HG02885 (cell line): ENCODE data around the gene FAM131C.

Source experiments
- ATAC-seq: cut with Tn5 transposase; IDR thresholded peaks from one replicate; pipeline ENCODE4 v1.9.1; 2021; ENCODE audit warnings: mild to moderate bottlenecking; ENCODE audit not compliant: unreplicated experiment, poor library complexity

FAM131C gene, protein sequence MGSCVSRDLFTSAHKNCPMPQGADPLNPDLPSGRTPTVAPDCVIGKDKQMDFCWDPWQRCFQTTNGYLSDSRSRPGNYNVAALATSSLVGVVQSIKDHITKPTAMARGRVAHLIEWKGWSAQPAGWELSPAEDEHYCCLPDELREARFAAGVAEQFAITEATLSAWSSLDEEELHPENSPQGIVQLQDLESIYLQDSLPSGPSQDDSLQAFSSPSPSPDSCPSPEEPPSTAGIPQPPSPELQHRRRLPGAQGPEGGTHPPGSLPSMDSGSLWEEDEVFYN

DNA sequence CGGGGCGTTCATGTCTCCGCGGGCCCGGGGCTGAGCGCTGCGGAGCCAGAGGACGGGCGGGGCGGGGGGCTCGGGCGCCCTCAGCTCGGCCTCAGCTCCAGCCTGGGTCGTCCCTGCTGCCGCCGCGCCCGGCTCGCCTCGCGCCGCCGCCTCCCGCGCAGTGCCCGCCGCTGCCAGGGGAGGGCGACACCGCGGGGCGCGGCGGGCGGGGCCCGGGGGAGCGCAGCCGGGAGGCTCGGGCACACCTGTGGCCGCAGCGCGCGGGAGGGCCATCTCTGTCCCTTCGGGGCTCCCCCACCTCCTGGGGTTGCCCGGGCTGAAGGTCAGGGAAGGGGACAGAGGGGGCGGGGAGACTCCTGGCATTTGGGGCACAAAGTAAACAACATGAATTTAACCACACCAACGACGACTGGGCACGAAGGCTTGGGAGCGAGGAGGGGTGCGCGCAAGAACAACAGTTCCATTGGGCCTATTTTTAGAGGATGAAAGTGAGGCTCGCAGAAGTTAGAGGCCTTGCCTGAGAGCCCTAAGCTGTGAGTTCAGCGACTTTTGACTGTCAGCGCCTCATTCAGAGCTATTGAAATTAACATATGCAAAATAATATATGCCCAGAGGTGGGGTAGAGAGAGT lies at the start of gene FAM131C:
FAM131C (minus strand) TSS at position 162 of the 630 bp plus-strand sequence. CDS start 209 bp downstream, outside the sequence.
- no peak for ATAC-seq

DNA sequence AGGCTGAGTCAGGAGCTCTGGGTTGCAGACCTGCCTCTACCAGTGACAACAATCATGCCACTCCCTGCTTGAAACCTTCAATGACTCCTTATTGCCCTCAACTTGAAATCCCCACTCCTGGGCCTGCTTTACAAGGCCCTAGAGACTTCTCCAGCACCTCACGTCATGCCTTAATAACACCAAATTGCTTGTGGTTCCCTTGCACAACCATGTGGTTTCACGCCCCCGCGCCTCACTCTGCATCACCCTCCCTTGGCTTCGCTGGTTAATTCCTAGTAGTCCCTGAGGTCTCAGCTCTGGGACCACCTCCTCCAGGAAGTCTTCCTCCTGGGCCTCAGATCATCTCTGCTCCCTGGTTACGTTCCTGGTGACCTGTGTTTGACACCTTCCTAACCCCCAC lies 49.5 kb upstream of the FAM131C start:
- no peak for ATAC-seq

DNA sequence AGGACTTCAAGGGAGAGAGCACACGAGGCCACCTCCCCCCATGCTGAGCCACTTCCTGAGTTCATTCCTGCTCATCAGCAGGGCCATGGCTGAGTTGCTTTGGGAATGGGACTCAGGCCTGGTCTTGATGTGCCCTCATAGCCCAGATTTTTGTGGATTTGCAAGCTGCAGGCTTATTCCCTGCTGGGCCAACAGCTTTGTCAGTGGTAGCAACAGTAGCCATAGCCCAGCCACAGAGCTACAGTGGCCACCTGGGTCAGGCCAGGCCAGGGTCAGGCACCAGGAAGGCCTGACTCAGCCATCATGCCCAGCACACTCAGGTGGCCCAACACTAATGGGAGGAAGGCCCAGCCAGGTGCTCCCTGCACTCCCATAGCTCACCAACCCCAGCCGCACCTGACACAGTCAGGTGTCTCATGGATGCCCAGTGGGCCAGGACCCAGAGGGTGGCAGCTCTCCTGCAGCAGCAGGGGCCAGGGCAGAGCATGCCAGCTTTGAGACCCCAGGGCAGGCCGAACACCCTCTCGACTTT lies 49.0 kb upstream of the FAM131C start:
- no peak for ATAC-seq

DNA sequence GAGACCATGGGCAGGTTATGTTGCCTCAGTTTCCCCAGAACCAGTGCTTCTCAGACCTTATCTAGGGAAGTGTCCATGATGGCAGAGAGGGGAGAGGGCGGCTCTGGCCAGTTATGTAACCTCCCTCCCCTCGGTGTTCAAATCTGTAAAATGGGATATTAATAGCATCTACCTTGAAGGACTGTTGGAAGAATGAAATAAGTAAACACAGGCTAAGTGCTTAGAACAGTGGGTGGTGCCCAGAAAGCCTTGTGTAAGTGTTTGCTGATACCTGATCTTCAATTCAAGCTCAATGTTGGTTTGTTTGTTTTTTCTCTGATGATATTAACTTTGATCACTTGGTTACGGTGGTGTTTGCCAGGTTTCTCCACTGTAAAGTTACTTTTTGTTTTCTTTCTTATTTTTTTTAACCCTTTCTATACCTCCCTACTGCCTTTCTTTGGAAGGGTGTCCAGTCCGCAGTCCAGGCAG lies 47.5 kb upstream of the FAM131C start:
- ATAC-seq, result no peak

DNA sequence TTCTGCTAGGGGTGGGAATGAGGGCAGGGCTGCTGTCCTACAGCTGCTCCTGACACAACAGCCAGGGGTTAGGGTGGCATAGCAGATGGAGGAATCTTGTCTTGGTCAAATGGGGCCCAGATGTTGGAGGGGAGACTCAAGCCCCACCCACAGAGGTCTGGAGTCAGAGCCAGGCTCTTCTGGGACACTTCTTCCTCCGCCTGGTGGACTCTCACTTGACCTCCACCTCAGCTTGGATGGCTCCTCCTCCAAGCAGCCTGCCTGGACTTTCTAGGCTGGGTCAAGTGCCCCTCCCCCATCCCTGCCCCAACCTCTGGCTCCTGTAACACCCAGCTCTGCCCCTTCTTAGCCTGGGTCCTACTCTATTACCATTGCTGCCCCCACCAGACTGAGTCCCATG lies 47.0 kb upstream of the FAM131C start:
- ATAC-seq, result no peak

DNA sequence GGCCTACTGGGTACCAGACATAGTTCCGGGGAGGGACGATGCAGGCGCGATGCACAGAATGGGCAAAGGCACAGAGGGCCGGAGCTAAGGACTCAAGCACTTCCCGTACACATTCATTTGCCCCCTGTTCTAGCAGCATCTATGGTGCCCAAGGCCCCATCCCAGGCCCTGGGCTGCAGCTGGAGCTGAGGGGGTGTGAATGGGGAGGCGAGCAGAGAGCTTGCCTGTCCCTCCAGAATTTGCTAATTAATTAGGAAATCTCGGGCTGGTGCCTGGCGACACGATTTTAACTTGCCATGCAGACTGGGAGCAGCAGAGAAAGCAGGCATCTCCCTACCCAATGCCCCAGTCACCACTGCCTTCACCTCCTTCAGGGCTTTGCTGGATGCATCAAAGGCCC lies 46.5 kb upstream of the FAM131C start:
- ATAC-seq, result no peak

DNA sequence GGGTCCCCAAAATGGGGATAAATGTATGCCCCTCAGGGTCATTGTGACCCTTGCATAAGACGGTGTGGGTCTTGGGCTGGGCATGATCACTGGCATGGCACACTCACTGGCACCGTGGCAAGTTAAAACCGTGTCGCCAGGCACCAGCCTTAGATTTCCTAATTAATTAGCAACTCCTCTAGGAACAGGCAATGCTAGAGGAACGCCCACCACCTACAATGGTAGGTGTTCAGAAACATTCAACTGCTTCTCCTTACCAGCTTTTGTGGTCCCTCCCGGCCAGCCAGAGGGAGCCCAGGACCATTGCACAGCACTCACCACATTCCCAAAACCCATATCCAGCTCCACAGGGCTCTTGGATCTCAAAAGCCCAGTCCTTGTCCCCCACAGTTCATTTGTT lies 46.1 kb upstream of the FAM131C start:
- no peak for ATAC-seq

DNA sequence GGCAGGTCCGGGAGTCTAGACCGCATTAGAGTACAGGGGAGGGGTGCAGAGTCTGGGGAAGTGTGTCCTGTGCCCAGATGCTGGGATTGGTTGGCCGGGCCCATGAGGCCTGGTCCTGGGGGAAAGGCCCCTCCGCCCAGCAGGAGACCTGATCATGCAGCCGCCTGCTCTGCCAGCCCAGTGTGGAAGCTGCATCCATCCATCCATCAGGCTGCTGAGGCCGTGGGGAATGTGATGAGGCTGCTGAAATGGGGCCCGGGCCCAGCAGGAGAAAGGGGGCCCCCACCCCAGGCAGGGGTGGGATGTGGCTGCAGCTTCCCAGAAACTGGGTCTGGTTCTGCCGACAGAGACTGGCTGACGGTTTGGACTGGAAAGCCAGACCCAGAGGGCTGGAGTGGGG lies 45.3 kb upstream of the FAM131C start:
- no peak for ATAC-seq

DNA sequence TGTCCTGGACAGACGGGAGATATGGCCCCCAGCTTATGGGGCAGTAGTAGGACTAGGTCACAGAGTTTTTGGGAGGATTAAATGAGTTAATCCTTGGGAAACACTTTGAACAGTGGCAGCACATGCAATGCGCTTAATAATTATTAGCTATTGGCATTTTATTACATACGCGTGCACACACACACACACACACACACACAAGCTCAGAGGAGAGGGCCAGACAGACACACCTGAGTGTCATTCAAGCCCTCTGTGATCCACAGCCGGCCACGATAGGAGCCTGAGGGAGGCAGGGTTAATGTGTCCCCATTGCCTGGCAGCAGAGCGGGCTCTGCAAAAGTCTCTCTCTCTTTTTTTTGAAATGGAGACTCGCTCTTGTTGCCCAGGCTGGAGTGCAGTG lies 44.5 kb upstream of the FAM131C start:
- ATAC-seq, result no peak

DNA sequence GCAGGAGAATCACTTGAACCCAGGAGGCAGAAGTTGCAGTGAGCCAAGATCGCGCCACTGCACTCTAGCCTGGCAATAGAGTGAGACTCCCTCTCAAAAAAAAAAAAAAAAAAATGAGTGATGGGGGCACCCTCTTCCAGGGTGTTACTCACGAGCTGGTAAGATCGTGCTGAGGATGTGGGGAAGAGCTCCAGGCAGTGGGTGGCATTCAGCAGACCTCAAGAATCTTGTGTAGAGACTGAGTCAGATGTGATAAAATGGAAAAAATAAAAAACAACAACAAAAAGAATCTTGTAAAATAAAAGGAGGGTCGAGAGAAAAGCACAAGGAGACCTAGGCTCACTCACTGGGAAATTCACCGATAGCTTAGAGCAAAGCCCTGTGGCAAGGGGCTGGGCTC lies 43.9 kb upstream of the FAM131C start:
- no peak for ATAC-seq

DNA sequence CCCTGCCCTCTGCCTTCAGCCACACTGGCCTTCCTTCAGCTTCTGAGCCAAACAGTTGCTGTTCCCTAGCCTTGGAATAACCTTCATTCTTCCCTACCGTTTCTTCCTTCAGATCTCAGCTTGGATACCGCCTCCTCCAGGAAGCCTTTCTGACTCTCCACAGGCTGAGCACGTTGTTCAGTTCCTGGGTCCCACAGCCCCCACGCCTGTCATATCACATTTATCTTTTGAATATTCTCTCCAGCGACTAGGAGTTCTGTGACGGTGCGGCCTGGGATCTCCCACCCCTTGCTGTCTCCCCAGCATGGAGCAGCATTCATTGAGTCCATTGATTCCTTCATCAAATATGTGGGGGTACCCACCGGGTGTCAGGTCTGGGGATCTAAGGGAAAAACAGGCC lies 43.2 kb upstream of the FAM131C start:
- no peak for ATAC-seq

DNA sequence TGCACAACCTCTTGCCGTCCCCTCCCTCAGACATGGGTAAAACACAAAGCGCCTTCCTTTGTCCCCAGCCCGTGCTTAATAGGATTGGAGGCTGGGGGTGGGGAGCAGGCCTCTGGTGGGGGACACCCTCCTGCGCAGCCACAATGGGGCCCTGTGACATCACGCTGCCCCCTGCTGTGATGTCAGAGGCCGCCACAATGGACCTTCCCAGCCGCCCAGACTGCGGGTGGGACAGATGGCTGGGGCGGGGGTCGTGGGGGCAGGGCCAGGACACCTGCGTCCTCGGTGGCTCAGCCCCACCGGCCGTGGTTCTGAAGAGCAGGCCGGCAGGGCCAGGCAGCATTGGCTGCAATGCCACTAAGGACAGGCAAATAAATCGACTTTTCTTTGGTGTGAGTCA lies 42.6 kb upstream of the FAM131C start:
- ATAC-seq, result no peak

DNA sequence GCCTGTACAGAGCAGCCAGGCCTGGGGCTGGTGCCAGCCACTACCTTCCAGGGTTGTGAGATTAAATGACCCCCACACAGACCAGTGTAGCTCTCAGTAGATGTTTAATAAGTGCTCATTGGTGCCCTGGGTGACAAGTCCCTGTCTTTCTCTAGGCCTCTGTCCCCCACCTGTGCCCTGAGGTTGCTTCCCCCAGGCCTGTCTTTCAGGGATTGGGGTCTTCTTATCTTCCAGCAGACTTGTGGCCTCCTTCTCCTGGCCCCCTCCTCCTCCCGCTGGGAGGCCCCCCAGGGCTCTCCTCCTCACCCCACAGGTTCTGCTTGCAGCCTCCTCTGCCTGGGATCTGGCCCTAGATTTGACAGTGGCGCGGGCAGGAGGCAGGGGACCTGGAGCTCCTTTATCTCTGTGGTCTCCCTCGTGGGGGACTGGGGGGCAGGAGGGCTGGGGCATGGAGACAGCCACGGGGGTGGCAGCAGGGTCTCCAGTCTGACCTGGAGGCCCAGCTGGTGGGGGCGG lies 42.1 kb upstream of the FAM131C start:
- no peak for ATAC-seq

DNA sequence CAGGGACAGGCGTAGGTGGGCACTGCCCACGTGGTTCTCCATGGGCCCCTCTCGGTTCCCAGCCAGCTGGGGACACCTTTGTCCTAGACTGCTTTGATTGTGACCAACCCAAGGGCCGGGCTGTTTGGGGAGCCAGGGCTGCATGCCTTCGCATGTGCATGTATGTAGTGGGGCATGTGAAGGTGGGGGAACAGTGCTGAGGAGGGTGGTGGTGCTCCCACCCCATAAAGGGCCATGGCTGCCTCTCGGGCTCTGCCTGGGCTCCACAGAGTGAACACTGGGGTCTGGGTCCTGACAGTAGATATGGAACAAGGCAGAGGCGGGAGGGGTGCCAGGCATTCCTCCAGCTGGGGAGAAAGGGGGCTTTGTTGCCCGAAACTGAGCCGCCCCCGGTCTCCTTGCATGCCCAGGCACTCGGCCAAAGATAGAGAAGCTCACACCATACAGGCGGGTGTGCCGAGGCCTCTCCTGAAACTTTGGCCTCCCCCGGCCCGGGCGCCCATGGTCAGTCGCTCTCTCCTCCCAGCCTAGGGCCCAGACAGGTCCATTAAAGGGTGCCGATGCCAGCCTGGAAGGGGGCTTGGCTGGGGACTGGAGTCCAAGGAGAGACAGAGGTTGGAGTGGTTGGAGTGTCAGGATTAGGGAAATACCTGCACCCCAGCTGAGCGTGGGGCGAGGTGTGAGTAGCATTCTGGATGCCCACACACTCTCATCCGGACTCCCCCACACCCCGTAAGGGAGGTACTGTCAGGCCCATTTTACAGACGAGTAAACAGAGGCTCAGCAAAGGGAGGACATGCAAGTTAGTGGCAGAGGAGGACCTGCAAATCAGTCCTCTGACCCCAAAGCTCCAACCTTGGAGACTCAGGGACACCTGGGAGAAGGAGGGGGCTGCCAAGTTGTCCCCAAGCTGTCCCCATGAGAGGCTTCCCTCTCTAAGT lies 41.3 kb upstream of the FAM131C start:
- ATAC-seq, result no peak

DNA sequence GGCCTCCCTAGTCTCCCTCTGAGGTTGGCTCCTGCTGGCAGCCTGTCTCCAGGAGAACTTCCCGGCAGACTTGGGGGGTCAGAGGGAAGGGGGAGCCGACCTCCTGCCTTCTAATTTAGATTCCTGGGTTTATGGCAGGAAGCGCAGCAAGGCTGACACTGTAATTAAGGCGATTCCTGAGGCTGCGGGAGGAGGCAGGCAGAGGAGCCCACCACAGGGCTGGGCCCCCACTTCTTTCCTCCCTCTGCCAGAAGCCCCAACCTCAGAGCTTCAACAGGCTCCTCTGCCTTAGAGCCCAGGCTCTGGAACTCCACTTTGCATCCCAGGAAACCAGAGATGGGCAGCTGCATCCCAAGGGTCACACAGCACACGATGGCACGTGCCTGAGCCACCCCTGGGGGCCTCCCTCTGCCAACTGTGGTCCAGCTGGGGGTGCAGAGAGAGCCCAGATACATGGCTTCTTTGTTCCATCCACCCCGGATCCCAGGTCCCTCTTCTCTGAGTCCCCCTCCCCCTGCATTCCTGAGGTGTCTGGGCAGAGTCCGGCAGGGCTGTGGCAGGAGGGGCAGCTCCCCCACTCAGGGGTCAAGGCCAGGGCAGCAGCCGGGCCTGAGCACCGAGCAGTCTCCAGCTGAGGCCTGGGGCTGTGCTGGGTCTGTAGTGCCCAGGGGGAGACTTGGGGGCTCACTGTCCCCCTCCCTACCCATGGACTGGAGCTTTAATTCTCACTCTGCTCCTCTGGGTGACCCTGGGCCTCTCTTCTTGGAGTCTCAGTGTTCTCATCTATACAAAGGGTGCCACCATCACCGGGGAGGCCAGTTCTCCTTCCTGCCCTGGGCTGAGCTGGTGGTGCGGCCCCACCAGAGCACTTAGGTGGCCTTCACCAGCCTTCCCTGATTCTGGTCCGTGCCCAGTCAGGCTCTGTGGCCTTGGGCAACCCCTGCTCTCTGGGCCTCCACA lies 39.4 kb upstream of the FAM131C start:
- ATAC-seq, result no peak

DNA sequence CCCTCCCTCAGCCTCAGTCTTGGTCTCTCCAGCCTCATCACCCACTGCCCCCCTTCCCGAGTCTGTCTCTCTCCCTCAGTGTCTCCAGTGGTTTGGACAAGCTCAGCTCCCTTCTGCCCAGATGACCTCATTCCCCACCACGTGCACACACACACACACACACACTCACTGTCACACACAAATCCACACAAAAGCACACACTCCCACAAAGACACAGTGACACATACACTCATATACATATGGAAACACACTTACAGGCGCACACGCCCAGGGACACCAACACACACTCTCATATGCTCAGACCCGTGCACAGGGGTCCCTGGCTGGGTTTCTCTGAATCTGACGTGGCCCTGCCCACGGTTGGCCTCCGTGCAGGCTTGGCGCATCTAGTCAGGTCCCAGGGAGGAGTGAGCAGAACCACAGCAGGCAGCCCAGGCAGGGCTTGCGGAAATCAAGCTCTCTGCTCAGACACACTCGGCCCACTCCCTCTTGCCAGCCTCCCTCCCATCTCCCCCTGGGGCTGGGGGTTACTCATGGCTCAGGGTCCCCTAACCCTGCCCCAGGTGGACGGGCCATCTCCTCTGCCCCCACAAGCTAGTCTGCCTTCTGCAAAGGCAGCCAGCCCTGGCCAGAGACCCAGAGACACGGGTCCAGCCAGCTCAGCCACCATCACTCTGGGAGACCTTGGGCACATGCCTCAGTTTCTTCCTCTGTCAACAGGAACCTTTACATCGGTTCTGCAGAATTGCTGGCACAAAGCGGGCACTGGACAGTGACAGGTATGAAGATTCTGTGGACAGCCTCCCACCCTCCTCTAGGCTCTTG lies 38.5 kb upstream of the FAM131C start:
- ATAC-seq, result no peak

DNA sequence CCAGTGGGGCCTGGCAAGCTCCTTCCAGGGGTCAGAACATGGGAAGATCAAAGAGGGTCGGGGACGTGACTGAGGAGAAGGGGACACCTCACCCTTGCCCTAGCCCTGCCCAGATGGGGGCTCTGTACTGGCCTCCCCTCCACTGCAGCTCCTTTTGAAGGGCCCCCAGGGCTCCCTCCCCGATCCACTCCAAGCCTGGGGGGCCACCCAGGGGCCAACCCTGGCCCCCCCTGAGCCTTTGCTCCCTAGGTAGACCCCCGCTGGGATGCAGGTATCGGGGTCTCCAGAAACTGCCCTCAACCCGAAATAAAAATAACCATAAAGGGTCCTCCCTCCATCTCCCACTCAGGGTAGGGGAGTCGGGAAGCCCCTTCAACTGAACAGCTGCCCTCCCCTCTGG lies 37.4 kb upstream of the FAM131C start:
- no peak for ATAC-seq

DNA sequence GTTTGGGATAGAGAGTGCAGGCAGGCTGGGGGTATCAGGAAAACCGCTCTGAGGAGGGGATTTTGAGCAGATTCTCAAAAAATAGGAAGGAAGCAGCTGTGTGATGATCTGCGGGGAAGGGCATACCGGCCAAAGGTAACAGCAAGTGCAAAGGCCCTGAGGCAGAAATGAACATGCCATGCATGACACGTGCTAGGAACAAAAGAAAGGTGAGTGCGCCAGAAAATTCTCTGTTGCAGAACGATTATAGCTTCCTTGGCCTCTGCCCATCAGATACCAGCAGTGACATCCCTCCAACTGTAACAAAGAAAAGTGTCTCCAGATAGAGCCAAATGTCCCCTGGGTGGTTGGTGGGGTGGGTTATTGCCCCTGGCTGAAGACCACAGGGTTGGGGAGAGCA lies 37.0 kb upstream of the FAM131C start:
- ATAC-seq, result no peak

DNA sequence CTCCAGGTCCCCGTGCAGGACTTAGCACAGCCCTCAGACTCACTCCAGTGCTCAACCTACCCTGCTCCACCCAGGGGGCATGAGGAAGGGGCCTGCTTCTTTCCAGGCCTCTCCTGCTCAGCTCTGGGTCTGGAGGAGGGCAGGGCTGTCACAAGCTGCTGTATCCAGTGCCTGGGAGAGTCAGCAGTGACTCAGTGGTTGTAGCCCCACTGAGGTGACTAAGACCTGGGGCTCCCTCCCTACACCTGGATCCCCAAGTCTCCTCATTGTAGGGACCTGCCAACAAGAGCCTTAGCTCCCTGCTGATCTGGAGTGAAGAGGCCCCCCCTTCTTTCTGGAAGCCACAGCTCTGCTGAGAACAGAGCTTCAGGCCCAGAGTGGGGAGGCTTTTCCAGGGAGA lies 36.1 kb upstream of the FAM131C start:
- ATAC-seq, result no peak
